ENCODE measurements around the gene CERS6. TPM values are rescaled to one million over a fixed set of nuclear protein-coding genes. Genes with fewer than 3 reads are reported as not detected.

The CERS6 gene
- polyA plus RNA-seq, 1 donor, result 38.1 TPM

Other genes starting within 250 kb of the CERS6 start
- gene STK39, start 208.7 kb upstream of the CERS6 start, polyA plus RNA-seq (ENCODE audit: insufficient read length), result 17.1 TPM

Measured in forelimb muscle (tissue), 1 donor.